ENCODE measurements around the gene PLAGL2.

PLAGL2 gene

DNA sequence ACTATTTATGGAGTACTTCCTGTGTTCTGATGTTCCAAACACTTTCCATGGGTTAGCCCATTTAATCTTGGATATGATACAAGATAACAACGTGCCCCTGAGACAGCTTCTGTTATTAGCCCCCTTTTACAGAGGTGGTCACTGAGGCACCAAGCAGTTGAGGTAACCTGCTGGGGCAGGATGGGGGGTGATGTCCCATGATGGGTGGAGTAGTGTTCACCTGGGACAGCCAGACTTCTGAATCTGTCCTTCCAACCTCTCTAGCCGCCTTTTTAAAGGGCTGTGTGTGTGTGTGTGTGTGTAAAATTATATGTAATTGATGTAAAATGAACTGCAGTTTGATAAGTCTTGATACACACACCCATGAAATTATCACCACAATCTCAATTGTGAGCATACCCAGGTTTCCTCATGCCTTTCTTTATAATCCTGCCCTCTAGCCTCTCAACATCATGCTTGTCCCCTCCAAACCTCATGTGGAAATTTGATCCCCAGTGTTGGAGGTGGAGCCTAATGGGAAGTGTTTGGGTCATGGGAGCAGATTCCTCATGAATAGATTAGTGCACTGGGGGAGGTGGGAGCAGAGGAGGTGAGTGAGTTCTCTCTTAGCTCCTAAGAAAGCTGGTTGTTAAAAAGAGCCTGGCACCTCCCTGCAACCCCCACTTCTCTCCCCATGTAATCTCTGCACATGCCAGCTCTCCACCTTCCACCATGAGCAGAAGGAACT lies 39.2 kb downstream of the PLAGL2 start:
- TF ChIP-seq, protein P1, sequence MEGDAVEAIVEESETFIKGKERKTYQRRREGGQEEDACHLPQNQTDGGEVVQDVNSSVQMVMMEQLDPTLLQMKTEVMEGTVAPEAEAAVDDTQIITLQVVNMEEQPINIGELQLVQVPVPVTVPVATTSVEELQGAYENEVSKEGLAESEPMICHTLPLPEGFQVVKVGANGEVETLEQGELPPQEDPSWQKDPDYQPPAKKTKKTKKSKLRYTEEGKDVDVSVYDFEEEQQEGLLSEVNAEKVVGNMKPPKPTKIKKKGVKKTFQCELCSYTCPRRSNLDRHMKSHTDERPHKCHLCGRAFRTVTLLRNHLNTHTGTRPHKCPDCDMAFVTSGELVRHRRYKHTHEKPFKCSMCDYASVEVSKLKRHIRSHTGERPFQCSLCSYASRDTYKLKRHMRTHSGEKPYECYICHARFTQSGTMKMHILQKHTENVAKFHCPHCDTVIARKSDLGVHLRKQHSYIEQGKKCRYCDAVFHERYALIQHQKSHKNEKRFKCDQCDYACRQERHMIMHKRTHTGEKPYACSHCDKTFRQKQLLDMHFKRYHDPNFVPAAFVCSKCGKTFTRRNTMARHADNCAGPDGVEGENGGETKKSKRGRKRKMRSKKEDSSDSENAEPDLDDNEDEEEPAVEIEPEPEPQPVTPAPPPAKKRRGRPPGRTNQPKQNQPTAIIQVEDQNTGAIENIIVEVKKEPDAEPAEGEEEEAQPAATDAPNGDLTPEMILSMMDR (IDR thresholded peaks at IDR 0.05; ENCODE audit: control extremely low read depth, extremely low read depth, low read depth, missing control alignments) = no peak
- POLR2A ChIA-PET = no interaction called here
- DNase-seq (ENCODE audit: extremely low spot score) = no peak
- CTCF ChIA-PET = interaction anchor here (1.6 kb wide), 1 partner anchor 8 kb away, joined by 4 read pairs; no protein-coding TSS in a partner anchor

DNA sequence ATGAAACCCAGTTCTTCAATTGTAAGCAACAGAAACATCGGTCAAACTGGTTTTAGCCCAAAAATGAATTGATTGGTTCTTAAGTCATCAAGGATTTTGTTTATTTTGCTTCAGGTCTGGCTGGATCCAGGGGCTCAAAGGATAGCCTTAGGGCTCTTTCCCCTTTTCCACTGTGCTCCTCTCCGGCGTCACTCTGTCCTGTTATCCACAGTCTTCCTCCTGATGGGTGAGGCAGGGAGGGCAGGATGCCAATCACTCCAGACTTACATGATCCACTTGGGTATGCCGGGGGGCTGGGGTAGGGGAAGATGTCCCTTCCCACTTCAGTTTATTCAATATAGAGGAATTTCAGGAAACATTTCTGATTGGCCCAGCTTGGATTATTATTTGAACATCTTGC lies 40.0 kb downstream of the PLAGL2 start:
- ChIA-PET POLR2A (no interaction called here), CTCF (no interaction called here)
- TF ChIP-seq, protein P1 (IDR thresholded peaks at IDR 0.05; ENCODE audit: control extremely low read depth, extremely low read depth, low read depth, missing control alignments) = no peak

DNA sequence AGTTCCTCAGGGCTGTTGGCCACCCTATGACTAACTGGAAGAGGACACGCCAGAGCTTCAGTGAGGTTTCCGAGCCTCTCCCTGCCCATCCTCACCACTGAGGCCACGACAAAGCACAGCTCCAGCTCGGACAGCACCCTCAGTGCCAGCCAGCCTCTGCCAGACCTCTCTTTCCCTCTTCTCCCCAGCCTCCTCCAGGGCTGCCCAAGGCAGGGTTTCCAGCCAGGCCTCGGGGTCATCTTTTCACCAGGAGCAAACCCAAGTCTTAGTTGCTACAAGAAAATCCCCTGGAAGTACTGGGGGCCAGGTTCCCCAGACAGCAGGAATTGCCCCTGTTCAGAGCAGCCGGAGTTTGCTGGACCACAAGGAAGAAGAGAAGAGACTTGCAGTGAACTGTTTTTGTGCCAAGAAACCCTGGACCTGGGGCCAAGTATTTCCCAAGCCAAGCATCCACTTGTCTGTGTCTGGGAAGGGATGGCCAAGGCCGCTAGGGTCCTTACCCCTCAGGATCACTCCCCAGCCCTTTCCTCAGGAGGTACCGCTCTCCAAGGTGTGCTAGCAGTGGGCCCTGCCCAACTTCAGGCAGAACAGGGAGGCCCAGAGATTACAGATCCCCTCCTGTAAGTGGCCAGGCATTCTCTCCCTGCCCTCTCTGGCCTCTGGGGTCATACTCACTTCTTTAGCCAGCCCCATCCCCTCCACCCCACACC lies 41.6 kb downstream of the PLAGL2 start:
- CTCF ChIA-PET = no interaction called here
- POLR2A ChIA-PET = no interaction called here
- TF ChIP-seq, protein P1 (IDR thresholded peaks at IDR 0.05; ENCODE audit: control extremely low read depth, extremely low read depth, low read depth, missing control alignments) = no peak
- no peak for DNase-seq (ENCODE audit: extremely low spot score)

More for the DNA sequence above, 40.0 kb downstream of the PLAGL2 start:
- no peak for DNase-seq (ENCODE audit: extremely low spot score)

- ChIA-PET POLR2A (no interaction called here), CTCF (no interaction called here)
- TF ChIP-seq, protein P1 (IDR thresholded peaks at IDR 0.05; ENCODE audit: control extremely low read depth, extremely low read depth, low read depth, missing control alignments) = no peak
- DNase-seq (ENCODE audit: extremely low spot score) = no peak
These were observed 42.4 kb downstream of the PLAGL2 start for GRCh38 chr20:32164984-32165735.

- DNase-seq (ENCODE audit: extremely low spot score) = no peak
- TF ChIP-seq, protein P1 (IDR thresholded peaks at IDR 0.05; ENCODE audit: control extremely low read depth, extremely low read depth, low read depth, missing control alignments) = no peak
- CTCF ChIA-PET = no interaction called here
- POLR2A ChIA-PET = no interaction called here
These were observed 43.6 kb downstream of the PLAGL2 start for GRCh38 chr20:32163951-32164350.

DNA sequence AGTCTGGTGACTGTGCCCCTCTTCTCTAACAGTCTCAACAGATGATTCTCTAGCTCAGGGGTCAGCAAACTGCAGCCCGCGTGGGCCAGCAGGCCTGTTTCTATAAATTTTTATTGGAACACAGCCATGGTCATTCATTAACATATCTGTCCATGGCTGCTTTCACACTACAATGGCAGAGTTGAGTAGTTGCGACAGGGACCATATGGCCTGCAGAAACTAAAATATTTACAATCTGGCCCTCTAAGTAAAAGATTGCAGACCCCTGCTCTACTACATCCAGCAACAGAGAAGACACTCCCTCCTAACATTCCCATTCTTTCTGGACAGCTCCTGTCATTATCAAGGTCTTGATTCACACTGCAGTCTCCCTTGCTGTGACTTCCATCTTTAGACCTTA lies 45.2 kb downstream of the PLAGL2 start:
- no peak for DNase-seq (ENCODE audit: extremely low spot score)
- POLR2A ChIA-PET = no interaction called here
- CTCF ChIA-PET = interaction anchor here (1.1 to 1.4 kb wide), 2 partner anchors 9 to 127 kb away, joined by 3 read pairs; no protein-coding TSS in a partner anchor
- TF ChIP-seq, protein P1 (IDR thresholded peaks at IDR 0.05; ENCODE audit: control extremely low read depth, extremely low read depth, low read depth, missing control alignments) = no peak

All from GM10248 (cell line).